Nephron (organoid): ENCODE results near the gene SYNJ2.

Experiments
- H3K27ac Mint-ChIP-seq, 3 experiments: 2 replicates each; pipeline ENCODE4 v1.8.0; 2020; ENCODE audit warnings: mixed read lengths in 3 of 3, mild to moderate bottlenecking in 2 of 3, moderate library complexity in 1 of 3
- H3K27me3 Mint-ChIP-seq: 2 replicates; pipeline ENCODE4 v1.8.0; 2021; ENCODE audit warnings: low read depth, mild to moderate bottlenecking, moderate library complexity, mixed read lengths
- H3K36me3 Mint-ChIP-seq: 2 replicates; pipeline ENCODE4 v1.8.0; 2020; ENCODE audit warnings: low read depth, mixed read lengths
- H3K4me1 Mint-ChIP-seq: 2 replicates; pipeline ENCODE4 v1.8.0; 2020; ENCODE audit warnings: mixed read lengths
- H3K4me3 Mint-ChIP-seq, 3 experiments: 2 replicates each; pipeline ENCODE4 v1.8.0; 2020; ENCODE audit warnings: mild to moderate bottlenecking in 3 of 3, mixed read lengths in 3 of 3, moderate library complexity in 2 of 3
- H3K9me3 Mint-ChIP-seq: 2 replicates; pipeline ENCODE4 v1.8.0; 2020; ENCODE audit warnings: mixed read lengths
- TF ChIP-seq, protein P1 (sequence below), 3 experiments: fragments of 200-600 bp; sonication (generic); IDR thresholded peaks; one replicate each; pipeline ENCODE4 v1.5.0; 2021; ENCODE audit warnings: antibody characterized with exemption in 3 of 3; ENCODE audit not compliant: unreplicated experiment in 3 of 3

SYNJ2 gene

DNA sequence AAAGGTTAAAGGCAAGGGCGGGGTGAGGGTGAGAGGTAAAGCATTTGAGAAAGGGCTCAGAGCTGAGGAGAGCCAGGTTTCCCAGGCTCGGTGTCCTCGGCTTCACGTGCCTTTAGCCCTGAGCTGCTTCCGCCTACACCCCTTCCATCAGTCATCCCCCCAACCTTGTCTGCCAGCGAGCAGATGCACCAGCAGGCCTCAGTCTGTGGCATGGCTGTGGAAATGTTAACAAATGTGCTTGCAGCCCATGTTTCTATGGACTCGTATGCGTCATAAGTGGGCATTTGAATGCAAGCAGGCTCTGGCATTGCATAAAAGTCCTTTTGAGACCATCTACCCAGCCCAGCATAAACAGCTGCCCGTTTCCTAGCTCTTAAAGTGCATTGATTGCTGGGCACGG is 88.8 kb downstream of the SYNJ2 start:
- TF ChIP-seq, protein P1, sequence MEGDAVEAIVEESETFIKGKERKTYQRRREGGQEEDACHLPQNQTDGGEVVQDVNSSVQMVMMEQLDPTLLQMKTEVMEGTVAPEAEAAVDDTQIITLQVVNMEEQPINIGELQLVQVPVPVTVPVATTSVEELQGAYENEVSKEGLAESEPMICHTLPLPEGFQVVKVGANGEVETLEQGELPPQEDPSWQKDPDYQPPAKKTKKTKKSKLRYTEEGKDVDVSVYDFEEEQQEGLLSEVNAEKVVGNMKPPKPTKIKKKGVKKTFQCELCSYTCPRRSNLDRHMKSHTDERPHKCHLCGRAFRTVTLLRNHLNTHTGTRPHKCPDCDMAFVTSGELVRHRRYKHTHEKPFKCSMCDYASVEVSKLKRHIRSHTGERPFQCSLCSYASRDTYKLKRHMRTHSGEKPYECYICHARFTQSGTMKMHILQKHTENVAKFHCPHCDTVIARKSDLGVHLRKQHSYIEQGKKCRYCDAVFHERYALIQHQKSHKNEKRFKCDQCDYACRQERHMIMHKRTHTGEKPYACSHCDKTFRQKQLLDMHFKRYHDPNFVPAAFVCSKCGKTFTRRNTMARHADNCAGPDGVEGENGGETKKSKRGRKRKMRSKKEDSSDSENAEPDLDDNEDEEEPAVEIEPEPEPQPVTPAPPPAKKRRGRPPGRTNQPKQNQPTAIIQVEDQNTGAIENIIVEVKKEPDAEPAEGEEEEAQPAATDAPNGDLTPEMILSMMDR (IDR thresholded peaks at IDR 0.05; ENCODE audit: unreplicated experiment in 3 of 3): no peak
- peaks cover 11% of the 10 kb centered on the region for H3K4me1 Mint-ChIP-seq
- H3K9me3 Mint-ChIP-seq: no peaks in the 10 kb centered on the region
- no peak overlapping the region for H3K4me3 Mint-ChIP-seq
- no peaks in the 10 kb centered on the region for H3K27me3 Mint-ChIP-seq
- H3K36me3 Mint-ChIP-seq: peaks cover 29% of the 10 kb centered on the region
- no peak overlapping the region for H3K27ac Mint-ChIP-seq

DNA sequence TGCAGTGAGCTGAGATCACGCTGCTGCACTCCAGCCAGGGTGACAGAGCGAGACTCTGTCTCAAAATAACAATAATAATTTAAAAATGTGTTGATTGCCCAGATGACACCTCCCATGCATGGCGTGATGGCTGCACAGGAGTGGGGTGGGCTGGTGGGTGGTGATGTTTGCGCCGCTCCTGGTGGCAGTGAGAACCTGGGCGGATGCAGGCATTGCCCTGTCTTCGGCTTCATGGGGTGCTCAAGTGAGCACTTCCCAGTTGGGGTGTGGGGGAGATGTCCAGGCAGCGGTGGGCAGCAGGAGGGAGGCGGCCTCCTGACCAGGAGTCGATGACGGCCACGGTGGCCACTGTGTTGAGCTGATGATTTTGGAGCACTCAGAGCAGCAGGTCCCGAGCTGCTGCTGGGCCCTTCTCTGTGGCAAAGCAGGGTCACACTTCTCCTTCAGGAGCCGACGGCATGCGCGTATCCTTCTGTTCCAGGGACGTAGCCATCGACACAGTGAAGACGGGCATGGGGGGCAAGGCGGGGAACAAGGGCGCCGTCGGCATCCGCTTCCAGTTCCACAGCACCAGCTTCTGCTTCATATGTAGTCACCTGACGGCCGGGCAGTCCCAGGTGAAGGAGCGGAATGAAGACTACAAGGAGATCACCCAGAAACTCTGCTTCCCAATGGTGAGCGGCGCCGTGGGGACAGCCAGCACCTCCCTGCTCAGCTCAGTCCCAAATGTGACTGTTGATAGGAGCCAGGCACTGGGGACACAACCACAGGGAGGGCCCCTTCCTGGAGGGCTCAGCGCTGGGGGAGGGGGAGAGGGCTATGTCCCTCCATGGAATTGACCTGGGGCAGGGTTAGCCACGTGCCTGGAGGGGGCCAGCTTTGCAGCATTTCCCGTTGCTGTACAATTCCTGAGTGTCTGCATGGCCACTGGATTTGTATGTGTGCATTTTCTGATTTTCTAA is 89.7 kb downstream of the SYNJ2 start:
- H3K4me1 Mint-ChIP-seq: peaks cover 11% of the 10 kb centered on the region
- H3K36me3 Mint-ChIP-seq: peaks cover 35% of the 10 kb centered on the region
- H3K27ac Mint-ChIP-seq: peak overlapping the region in 1 of 3 experiments; percentile 18
- no peaks in the 10 kb centered on the region for H3K27me3 Mint-ChIP-seq
- TF ChIP-seq, protein P1 (IDR thresholded peaks at IDR 0.05; ENCODE audit: unreplicated experiment in 3 of 3): no peak
- H3K4me3 Mint-ChIP-seq: no peak overlapping the region
- H3K9me3 Mint-ChIP-seq: no peaks in the 10 kb centered on the region

DNA sequence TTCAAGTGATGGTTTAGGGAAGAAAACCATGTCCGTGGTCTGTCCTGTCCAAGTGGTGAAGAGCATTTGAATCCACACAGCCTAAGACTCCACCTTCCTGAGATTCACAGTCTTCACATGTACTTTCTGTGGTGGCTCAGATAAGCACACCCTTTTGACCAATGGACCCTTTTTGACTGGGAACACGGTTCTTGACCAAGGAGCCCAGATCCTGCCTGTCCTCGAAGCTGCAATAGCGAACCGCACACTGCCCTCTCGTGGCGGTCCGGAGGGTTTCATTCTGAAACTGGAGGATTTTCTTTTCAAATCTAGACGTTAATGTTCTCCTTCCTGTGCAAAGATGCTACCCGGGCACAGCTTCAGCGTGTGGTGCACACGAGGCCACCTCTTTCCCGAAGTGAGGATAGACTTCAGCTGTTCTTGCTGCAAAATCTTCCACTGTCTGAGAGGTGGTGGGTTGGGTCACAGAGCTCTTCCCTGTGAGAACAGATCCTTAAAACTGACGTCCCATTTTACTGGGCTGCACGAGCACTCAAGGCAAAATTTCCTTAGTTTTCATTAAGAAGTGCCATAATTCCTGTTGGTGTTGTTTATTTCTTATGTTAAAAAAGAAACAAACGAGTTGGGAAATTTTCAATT is 90.5 kb downstream of the SYNJ2 start:
- Mint-ChIP-seq H3K4me1 (peaks cover 11% of the 10 kb centered on the region), H3K4me3 (no peak overlapping the region), H3K9me3 (no peaks in the 10 kb centered on the region), H3K27ac (peak overlapping the region in 2 of 3 experiments; percentile 18 to 44), H3K27me3 (no peaks in the 10 kb centered on the region), H3K36me3 (peaks cover 33% of the 10 kb centered on the region)
- TF ChIP-seq, protein P1 (IDR thresholded peaks at IDR 0.05; ENCODE audit: unreplicated experiment in 3 of 3): peak; percentile 76 to 81 (median 80)

DNA sequence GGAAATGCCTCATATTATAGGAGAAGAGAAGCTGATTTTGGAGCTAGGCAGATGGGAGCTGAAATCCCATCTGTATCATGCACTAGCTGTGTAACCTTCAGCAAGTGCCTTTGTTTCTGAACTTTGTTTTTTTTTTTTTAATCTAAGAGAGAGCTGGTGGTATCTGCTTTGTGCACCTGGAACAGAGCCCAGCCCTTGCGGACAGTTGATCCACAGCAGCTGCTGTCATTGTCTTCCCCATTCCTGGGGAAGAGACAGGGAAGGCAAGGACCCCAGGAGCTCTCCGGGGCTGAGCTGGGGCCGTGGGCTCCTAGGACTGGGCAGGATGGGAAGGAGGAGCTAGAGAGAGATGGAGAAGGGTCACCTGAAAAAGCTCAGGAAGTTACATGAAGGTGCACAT is 92.1 kb downstream of the SYNJ2 start:
- Mint-ChIP-seq H3K36me3 (peaks cover 36% of the 10 kb centered on the region), H3K27ac (peak overlapping the region in 2 of 3 experiments; percentile 17 to 30), H3K4me3 (no peak overlapping the region), H3K4me1 (peaks cover 11% of the 10 kb centered on the region), H3K27me3 (no peaks in the 10 kb centered on the region), H3K9me3 (no peaks in the 10 kb centered on the region)
- TF ChIP-seq, protein P1 (IDR thresholded peaks at IDR 0.05; ENCODE audit: unreplicated experiment in 3 of 3): no peak

DNA sequence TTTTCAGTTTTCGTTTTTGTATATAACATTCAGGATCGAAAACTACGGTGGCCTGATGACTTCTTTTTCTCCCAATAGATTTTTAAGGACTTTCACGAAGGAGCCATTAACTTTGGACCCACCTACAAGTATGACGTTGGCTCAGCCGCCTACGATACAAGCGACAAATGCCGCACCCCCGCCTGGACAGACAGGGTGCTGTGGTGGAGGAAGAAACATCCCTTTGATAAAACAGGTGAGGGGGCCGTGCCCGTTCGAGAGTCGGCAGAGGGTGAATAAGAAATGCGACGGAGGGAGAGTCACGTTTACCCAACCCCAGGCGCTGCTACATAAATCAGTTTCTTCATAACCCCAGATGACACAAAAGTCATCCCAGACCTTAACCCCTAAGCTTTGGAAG is 94.9 kb downstream of the SYNJ2 start:
- no peaks in the 10 kb centered on the region for H3K27me3 Mint-ChIP-seq
- H3K27ac Mint-ChIP-seq: no peak overlapping the region

More for the DNA sequence above, 94.9 kb downstream of the SYNJ2 start:
- peaks cover 11% of the 10 kb centered on the region for H3K4me1 Mint-ChIP-seq
- H3K9me3 Mint-ChIP-seq: no peaks in the 10 kb centered on the region
- H3K36me3 Mint-ChIP-seq: peaks cover 43% of the 10 kb centered on the region
- TF ChIP-seq, protein P1 (IDR thresholded peaks at IDR 0.05; ENCODE audit: unreplicated experiment in 3 of 3): no peak
- no peak overlapping the region for H3K4me3 Mint-ChIP-seq
